Measurements from ENCODE around the gene UGT2B28.
"Not testable (repeated sequence)": the region's sequence is repeated elsewhere in the genome, so short reads cannot be mapped to it uniquely, and the experiment has no call there.

The UGT2B28 gene

DNA sequence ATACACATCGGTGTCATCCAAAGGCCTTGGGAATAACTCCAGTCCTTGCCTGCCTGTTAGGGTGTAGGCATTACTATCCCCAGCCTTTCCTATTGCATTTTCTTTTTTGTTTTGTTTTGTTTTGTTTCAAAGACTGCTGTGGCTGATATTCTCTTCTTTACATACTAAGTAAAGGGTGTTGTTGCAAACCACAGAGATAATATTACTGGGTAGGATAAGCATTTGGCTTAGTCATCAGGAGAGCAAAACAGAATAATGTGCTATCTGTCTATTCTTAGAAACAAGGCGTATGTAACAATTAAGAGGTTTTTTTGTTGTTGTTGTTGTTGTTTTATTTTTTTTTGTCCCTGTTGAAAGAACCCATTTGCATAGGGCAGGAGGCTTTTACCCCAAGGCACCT, 41.8 kb downstream of the UGT2B28 start:
- H3K79me1 ChIP-seq (ENCODE audit: low read length) = no peaks in the 10 kb centered on the region
- no peak overlapping the region for H3K4ac ChIP-seq (ENCODE audit: low read depth, low read length)
- H3K9ac ChIP-seq (ENCODE audit: low read length) = no peak overlapping the region
- no peak overlapping the region for H2BK120ac ChIP-seq (ENCODE audit: low read depth, low read length)
- no peak overlapping the region for H3K4me3 ChIP-seq (ENCODE audit: low read length)
- no peak overlapping the region for H3K27ac ChIP-seq (ENCODE audit: low read depth, low read length)
- H3K27me3 ChIP-seq (ENCODE audit: insufficient read depth, low read length, poor library complexity) = no peaks in the 10 kb centered on the region
- no peak overlapping the region for H4K8ac ChIP-seq (ENCODE audit: low read depth, low read length)
- no peaks in the 10 kb centered on the region for H3K36me3 ChIP-seq (ENCODE audit: control insufficient read depth, insufficient read depth, low read length)
- H3K23ac ChIP-seq (ENCODE audit: low read length) = no peak overlapping the region
- H2AK5ac ChIP-seq (ENCODE audit: low read length) = no peak overlapping the region
- H3K4me2 ChIP-seq (ENCODE audit: low read length) = no peak overlapping the region
- no peak overlapping the region for H2BK5ac ChIP-seq (ENCODE audit: low read length)
- H3K79me2 ChIP-seq (ENCODE audit: control insufficient read depth, insufficient read depth, low read length) = no peaks in the 10 kb centered on the region
- no peak overlapping the region for H3K56ac ChIP-seq (ENCODE audit: low read length)
- no peak overlapping the region for H3K18ac ChIP-seq (ENCODE audit: low read length)
- no peaks in the 10 kb centered on the region for H3K4me1 ChIP-seq (ENCODE audit: control insufficient read depth, low read depth, low read length)
- no peak overlapping the region for H4K5ac ChIP-seq (ENCODE audit: low read length)
- DNase-seq = no peak
- no CpG with 5 or more reads among the region's 2 CpGs for WGBS (ENCODE audit: extremely low coverage, insufficient coverage, low lambda C conversion rate)
- H2BK15ac ChIP-seq (replicated peaks; ENCODE audit: low read depth) = no peak overlapping the region

DNA sequence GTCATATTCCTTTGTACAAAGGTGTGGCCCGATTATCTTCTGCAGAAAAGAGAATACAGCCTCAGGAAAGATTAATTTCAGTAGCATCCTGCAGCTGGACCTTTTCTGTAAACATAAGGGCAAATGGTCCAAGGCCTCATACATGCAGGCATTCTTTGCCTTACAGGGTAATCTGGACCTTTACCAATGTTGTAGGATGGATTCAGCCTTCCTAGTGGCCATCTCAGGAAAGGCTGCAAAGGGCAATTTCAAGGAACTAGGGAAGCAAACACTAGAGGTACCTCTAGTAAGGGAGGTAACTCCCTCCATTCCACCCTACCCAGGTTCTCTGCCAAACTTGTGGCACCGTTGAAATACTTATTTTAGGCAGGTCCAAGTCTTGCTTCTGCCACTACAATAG, 43.0 kb downstream of the UGT2B28 start:
- H2BK120ac ChIP-seq (ENCODE audit: low read depth, low read length) = no peak overlapping the region

DNA sequence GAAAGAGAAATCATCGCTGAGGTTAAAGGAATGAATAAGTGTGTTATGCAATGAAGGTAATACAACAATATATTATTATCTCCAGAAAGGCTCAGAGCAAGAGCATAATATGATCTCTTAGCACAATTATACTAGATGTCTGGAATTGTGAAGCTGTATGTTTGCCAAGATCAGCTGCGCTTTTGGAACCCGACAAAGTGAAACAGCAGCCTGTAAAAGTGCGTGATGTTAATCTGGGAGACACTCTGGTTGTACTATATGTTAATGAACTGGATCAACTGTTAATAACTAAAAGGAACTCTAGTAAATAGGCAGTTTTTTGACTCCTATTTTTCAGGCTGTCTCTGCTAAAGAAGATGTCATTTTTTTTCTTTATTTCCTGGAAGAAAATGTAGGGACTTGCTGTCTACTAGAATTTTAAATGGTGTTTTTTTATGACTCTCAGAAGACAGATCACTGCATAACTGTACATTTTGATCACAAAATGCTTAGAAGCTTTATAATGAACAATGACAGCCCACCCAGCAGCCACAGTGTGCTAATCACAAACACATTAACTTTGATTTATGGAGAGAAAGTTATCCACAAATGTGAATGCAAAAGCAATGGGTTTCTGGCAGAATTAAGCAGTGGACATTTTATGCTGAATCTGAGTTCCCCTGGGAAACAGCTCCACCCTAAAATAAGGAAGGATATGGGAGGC, 50.2 kb downstream of the UGT2B28 start:
- Histone ChIP-seq H3K4ac (ENCODE audit: low read depth, low read length) (no peak overlapping the region), H3K4me3 (ENCODE audit: low read length) (no peak overlapping the region), H3K56ac (ENCODE audit: low read length) (no peak overlapping the region), H3K79me1 (ENCODE audit: low read length) (no peaks in the 10 kb centered on the region), H2AK5ac (ENCODE audit: low read length) (no peak overlapping the region), H3K18ac (ENCODE audit: low read length) (no peak overlapping the region), H2BK5ac (ENCODE audit: low read length) (no peak overlapping the region), H2BK120ac (ENCODE audit: low read depth, low read length) (no peak overlapping the region), H3K79me2 (ENCODE audit: control insufficient read depth, insufficient read depth, low read length) (no peaks in the 10 kb centered on the region), H3K9ac (ENCODE audit: low read length) (no peak overlapping the region), H3K36me3 (ENCODE audit: control insufficient read depth, insufficient read depth, low read length) (no peaks in the 10 kb centered on the region), H3K4me1 (ENCODE audit: control insufficient read depth, low read depth, low read length) (no peaks in the 10 kb centered on the region), H3K27me3 (ENCODE audit: insufficient read depth, low read length, poor library complexity) (no peaks in the 10 kb centered on the region), H4K5ac (ENCODE audit: low read length) (no peak overlapping the region), H3K4me2 (ENCODE audit: low read length) (no peak overlapping the region), H3K23ac (ENCODE audit: low read length) (no peak overlapping the region), H4K8ac (ENCODE audit: low read depth, low read length) (no peak overlapping the region), H3K27ac (ENCODE audit: low read depth, low read length) (no peak overlapping the region), H2BK15ac (replicated peaks; ENCODE audit: low read depth) (no peak overlapping the region)
- DNase-seq = no peak
- no CpG with 5 or more reads among the region's 4 CpGs for WGBS (ENCODE audit: extremely low coverage, insufficient coverage, low lambda C conversion rate)

More for the DNA sequence above, 43.0 kb downstream of the UGT2B28 start:
- WGBS (ENCODE audit: extremely low coverage, insufficient coverage, low lambda C conversion rate) = no CpG with 5 or more reads among the region's 2 CpGs
- H3K9ac ChIP-seq (ENCODE audit: low read length) = no peak overlapping the region
- no peaks in the 10 kb centered on the region for H3K79me2 ChIP-seq (ENCODE audit: control insufficient read depth, insufficient read depth, low read length)
- H3K36me3 ChIP-seq (ENCODE audit: control insufficient read depth, insufficient read depth, low read length) = no peaks in the 10 kb centered on the region
- H3K27me3 ChIP-seq (ENCODE audit: insufficient read depth, low read length, poor library complexity) = no peaks in the 10 kb centered on the region
- H3K79me1 ChIP-seq (ENCODE audit: low read length) = no peaks in the 10 kb centered on the region
- DNase-seq = peak; percentile 3
- no peaks in the 10 kb centered on the region for H3K4me1 ChIP-seq (ENCODE audit: control insufficient read depth, low read depth, low read length)
- no peak overlapping the region for H2BK15ac ChIP-seq (replicated peaks; ENCODE audit: low read depth)
- no peak overlapping the region for H3K4me2 ChIP-seq (ENCODE audit: low read length)
- H3K4me3 ChIP-seq (ENCODE audit: low read length) = no peak overlapping the region
- H4K5ac ChIP-seq (ENCODE audit: low read length) = no peak overlapping the region
- H3K56ac ChIP-seq (ENCODE audit: low read length) = no peak overlapping the region
- H3K4ac ChIP-seq (ENCODE audit: low read depth, low read length) = no peak overlapping the region
- no peak overlapping the region for H3K23ac ChIP-seq (ENCODE audit: low read length)
- H2BK5ac ChIP-seq (ENCODE audit: low read length) = no peak overlapping the region
- no peak overlapping the region for H3K18ac ChIP-seq (ENCODE audit: low read length)
- no peak overlapping the region for H2AK5ac ChIP-seq (ENCODE audit: low read length)
- no peak overlapping the region for H4K8ac ChIP-seq (ENCODE audit: low read depth, low read length)
- no peak overlapping the region for H3K27ac ChIP-seq (ENCODE audit: low read depth, low read length)

DNA sequence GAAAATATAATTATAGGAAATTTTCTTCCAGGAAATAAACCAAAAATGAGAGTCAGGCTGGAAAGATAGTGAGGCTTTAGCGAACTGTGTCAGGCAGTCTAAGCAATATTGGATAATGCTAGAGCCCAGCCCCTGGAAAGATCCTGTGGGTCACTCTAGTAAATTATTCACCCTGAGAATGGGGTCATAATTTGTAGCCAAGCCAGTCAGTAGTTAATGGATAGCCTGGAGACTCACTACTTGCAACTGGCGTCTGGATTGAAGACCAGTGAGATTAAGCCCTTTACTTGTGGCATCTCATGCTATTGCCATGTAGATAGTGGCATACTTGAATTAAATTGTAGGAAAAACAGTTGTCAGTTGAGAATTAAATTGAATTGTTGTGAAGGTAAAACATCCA, 51.0 kb downstream of the UGT2B28 start:
- H2BK5ac ChIP-seq (ENCODE audit: low read length); H3K9ac ChIP-seq (ENCODE audit: low read length); H3K4ac ChIP-seq (ENCODE audit: low read depth, low read length); H3K4me1 ChIP-seq (ENCODE audit: control insufficient read depth, low read depth, low read length); H3K56ac ChIP-seq (ENCODE audit: low read length); H3K79me2 ChIP-seq (ENCODE audit: control insufficient read depth, insufficient read depth, low read length); H2BK15ac ChIP-seq (replicated peaks; ENCODE audit: low read depth); H4K8ac ChIP-seq (ENCODE audit: low read depth, low read length); H3K18ac ChIP-seq (ENCODE audit: low read length); H2BK120ac ChIP-seq (ENCODE audit: low read depth, low read length); H3K79me1 ChIP-seq (ENCODE audit: low read length); H3K36me3 ChIP-seq (ENCODE audit: control insufficient read depth, insufficient read depth, low read length); DNase-seq; H4K5ac ChIP-seq (ENCODE audit: low read length); H3K4me3 ChIP-seq (ENCODE audit: low read length); H3K23ac ChIP-seq (ENCODE audit: low read length); H3K4me2 ChIP-seq (ENCODE audit: low read length); H3K27me3 ChIP-seq (ENCODE audit: insufficient read depth, low read length, poor library complexity); H3K27ac ChIP-seq (ENCODE audit: low read depth, low read length); H2AK5ac ChIP-seq (ENCODE audit: low read length): not testable (repeated sequence)
- WGBS (ENCODE audit: extremely low coverage, insufficient coverage, low lambda C conversion rate) = no CpG with 5 or more reads among the region's 2 CpGs

DNA sequence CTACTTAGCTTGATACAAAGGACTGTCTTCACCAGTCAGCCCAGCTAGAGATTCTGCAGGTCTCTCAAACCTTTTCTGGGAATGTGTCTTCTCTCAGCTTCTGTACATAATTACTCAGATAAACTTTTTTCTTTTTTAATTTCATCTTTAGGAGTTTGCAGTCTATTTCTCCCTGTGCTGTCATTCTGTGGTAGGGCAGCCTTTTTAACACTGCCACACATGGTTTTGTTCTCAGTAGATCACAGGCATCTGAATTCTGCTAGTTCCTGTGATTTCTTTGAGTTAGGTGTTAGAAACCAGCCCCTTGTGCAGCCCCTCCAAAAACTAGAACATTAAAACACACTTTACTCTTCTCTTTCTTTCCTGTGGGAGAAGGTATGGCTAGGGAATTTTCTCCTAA, 55.2 kb downstream of the UGT2B28 start:
- H4K8ac ChIP-seq (ENCODE audit: low read depth, low read length); H3K27me3 ChIP-seq (ENCODE audit: insufficient read depth, low read length, poor library complexity); H3K36me3 ChIP-seq (ENCODE audit: control insufficient read depth, insufficient read depth, low read length); H3K79me1 ChIP-seq (ENCODE audit: low read length); H3K18ac ChIP-seq (ENCODE audit: low read length); H3K27ac ChIP-seq (ENCODE audit: low read depth, low read length); H3K4me1 ChIP-seq (ENCODE audit: control insufficient read depth, low read depth, low read length); H3K79me2 ChIP-seq (ENCODE audit: control insufficient read depth, insufficient read depth, low read length); H2BK5ac ChIP-seq (ENCODE audit: low read length); H3K4me2 ChIP-seq (ENCODE audit: low read length); H3K56ac ChIP-seq (ENCODE audit: low read length); H3K9ac ChIP-seq (ENCODE audit: low read length); H2BK15ac ChIP-seq (replicated peaks; ENCODE audit: low read depth); H2AK5ac ChIP-seq (ENCODE audit: low read length); H4K5ac ChIP-seq (ENCODE audit: low read length); H3K4ac ChIP-seq (ENCODE audit: low read depth, low read length); H3K4me3 ChIP-seq (ENCODE audit: low read length); H2BK120ac ChIP-seq (ENCODE audit: low read depth, low read length); H3K23ac ChIP-seq (ENCODE audit: low read length): not testable (repeated sequence)
- peak; percentile 6 for DNase-seq

DNA sequence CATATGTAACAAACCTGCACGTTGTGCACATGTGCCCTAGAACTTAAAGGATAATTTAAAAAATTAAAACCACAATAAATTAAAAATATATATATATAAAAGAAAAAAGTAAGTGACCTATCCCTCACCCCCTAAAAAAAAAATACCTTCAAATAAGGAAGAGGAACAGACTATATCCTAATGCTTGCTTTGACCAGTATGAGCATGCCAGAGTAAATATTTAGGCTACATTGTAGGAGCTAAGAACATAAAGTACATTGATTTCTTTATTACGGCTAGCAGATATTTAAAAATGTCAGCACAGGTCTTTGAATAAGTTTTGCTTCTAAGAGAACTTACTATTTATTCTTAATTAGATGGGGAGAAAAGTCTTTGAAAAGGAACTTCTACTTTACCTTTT, 62.8 kb downstream of the UGT2B28 start:
- not testable (repeated sequence) for H3K36me3 ChIP-seq (ENCODE audit: control insufficient read depth, insufficient read depth, low read length)

More for the DNA sequence above, 62.8 kb downstream of the UGT2B28 start:
- H3K18ac ChIP-seq (ENCODE audit: low read length); H2BK120ac ChIP-seq (ENCODE audit: low read depth, low read length); H2AK5ac ChIP-seq (ENCODE audit: low read length); H3K27ac ChIP-seq (ENCODE audit: low read depth, low read length); H3K27me3 ChIP-seq (ENCODE audit: insufficient read depth, low read length, poor library complexity); H2BK5ac ChIP-seq (ENCODE audit: low read length); H4K8ac ChIP-seq (ENCODE audit: low read depth, low read length); H3K4me3 ChIP-seq (ENCODE audit: low read length); H3K9ac ChIP-seq (ENCODE audit: low read length); H4K5ac ChIP-seq (ENCODE audit: low read length); H3K79me1 ChIP-seq (ENCODE audit: low read length); H3K4ac ChIP-seq (ENCODE audit: low read depth, low read length); H2BK15ac ChIP-seq (replicated peaks; ENCODE audit: low read depth); H3K4me2 ChIP-seq (ENCODE audit: low read length); H3K79me2 ChIP-seq (ENCODE audit: control insufficient read depth, insufficient read depth, low read length); DNase-seq; H3K4me1 ChIP-seq (ENCODE audit: control insufficient read depth, low read depth, low read length); H3K23ac ChIP-seq (ENCODE audit: low read length); H3K56ac ChIP-seq (ENCODE audit: low read length): not testable (repeated sequence)
- WGBS (ENCODE audit: extremely low coverage, insufficient coverage, low lambda C conversion rate) = no CpG with 5 or more reads among the region's 2 CpGs
